ENCODE measurements around the gene LCN1. TPM values are rescaled to one million over a fixed set of nuclear protein-coding genes. Genes with fewer than 3 reads are reported as not detected.
"Not testable (repeated sequence)": the region's sequence is repeated elsewhere in the genome, so short reads cannot be mapped to it uniquely, and the experiment has no call there.

Gene LCN1
- total RNA-seq, 6 donors from 2014 or later = not detected

DNA sequence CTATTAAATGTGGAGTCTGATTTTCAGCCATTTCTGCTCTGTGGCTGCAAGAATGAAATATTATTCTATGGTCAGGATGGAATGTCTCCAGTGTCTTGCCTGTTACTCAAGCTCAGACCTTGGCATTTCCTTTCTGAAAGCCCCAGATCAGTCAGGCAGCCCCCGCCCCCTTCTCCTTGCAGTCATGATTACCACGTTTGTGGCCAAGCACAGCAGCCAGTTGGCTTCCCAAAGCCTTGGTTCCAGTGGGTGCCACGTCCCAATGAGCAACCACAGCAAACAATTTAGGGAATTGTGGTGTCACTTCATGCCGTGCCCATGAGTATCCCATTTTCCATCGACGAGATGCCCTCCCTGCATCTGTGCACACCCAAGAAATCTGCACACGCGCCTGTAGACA lies 15.0 kb downstream of the LCN1 start:
- Histone ChIP-seq H3K9me3 (no peaks in the 10 kb centered on the region), H3K27me3 (no peaks in the 10 kb centered on the region), H3K4me3 (no peak overlapping the region), H3K4me1 (no peaks in the 10 kb centered on the region), H3K36me3 (no peaks in the 10 kb centered on the region), H3K27ac (no peak overlapping the region)
- WGBS, 2 donors = 72 to 78% methylated on average over 8 of the region's 8 CpGs
- DNase-seq (no peak), ATAC-seq (ENCODE audit: low FRiP score in 2 of 2) (no peak)
- TF ChIP-seq POLR2A (IDR thresholded peaks at IDR 0.05) = no peak
- TF ChIP-seq EP300 (IDR thresholded peaks at IDR 0.05) = no peak
- TF ChIP-seq POLR2AphosphoS5 (IDR thresholded peaks at IDR 0.05) = no peak
- TF ChIP-seq, protein P1, sequence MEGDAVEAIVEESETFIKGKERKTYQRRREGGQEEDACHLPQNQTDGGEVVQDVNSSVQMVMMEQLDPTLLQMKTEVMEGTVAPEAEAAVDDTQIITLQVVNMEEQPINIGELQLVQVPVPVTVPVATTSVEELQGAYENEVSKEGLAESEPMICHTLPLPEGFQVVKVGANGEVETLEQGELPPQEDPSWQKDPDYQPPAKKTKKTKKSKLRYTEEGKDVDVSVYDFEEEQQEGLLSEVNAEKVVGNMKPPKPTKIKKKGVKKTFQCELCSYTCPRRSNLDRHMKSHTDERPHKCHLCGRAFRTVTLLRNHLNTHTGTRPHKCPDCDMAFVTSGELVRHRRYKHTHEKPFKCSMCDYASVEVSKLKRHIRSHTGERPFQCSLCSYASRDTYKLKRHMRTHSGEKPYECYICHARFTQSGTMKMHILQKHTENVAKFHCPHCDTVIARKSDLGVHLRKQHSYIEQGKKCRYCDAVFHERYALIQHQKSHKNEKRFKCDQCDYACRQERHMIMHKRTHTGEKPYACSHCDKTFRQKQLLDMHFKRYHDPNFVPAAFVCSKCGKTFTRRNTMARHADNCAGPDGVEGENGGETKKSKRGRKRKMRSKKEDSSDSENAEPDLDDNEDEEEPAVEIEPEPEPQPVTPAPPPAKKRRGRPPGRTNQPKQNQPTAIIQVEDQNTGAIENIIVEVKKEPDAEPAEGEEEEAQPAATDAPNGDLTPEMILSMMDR (IDR thresholded peaks at IDR 0.05) = no peak

DNA sequence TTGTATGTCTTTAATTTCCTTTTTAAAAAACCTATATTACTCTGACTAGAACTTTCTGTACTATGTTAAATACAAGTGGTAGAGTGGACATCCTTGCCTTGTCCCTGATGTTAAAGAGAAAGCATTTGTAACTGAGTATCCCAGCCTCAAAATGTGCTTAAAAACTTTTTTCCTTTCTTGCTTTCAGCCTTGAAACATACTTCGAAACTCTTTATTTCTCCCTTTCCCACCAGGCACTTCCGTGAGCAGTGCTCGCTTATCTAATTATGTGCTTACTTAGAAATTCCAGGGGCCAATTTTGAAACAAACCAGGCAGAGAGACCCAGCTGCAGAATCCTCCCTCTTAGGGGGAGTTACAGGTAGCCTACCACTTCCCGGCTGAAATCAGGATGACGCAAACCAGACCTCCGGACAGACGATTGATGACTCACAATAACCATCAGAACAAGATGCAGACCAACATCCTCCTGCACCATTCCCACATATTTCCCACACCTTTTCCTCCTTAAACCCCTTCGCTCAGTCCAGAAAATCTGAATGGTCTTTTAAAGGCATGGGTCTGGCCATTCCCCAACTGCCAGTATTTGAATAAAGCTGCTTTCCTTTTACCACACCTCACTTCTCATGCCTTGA lies 22.1 kb downstream of the LCN1 start:
- not testable (repeated sequence) for H3K9me3 ChIP-seq; ATAC-seq (ENCODE audit: low FRiP score in 2 of 2); H3K27me3 ChIP-seq; H3K4me1 ChIP-seq; DNase-seq; H3K36me3 ChIP-seq; H3K27ac ChIP-seq; H3K4me3 ChIP-seq
- WGBS, 2 donors = 59 to 66% methylated on average over 8 of the region's 8 CpGs

DNA sequence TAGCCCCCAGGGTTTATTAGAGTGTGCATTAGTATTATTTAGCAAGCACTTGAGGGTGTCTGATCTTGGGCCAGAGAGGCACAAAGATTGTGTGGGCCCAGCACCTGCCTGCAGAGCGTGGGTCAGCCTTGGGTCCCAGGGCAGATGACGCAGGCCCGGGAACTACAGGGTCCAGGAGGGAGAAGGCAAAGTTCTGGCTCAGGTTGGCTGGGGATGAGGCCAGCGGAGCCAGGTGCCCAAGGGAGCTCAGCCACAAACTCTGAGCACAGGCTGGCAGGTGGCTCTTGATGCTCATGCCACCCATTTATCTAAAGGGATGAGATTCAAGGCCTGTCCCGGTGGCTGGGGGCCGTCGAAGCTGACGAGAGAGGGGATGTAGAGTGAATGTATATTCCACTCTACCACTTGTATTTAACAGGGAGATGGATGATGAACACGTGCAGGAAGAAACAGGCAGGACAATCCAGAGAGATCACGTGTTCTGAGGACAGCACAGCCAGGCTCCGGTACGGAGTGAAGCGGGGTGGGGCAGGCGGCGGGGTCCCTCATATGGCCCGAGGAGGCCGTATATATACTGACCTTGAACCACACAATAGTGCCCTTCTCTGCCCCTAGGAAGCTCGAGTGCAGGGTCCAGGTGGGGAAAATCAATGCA lies 23.9 kb downstream of the LCN1 start:
- no peak for TF ChIP-seq POLR2AphosphoS5 (IDR thresholded peaks at IDR 0.05)
- no peaks in the 10 kb centered on the region for H3K27me3 ChIP-seq
- H3K27ac ChIP-seq = no peak overlapping the region
- ATAC-seq (ENCODE audit: low FRiP score in 2 of 2) (no peak), DNase-seq (peak in 1 of 2 donors; percentile 49)
- no peaks in the 10 kb centered on the region for H3K36me3 ChIP-seq
- H3K4me1 ChIP-seq = no peaks in the 10 kb centered on the region
- no peaks in the 10 kb centered on the region for H3K9me3 ChIP-seq
- no peak overlapping the region for H3K4me3 ChIP-seq
- 80 to 85% methylated on average over 13 to 17 of the region's 18 CpGs for WGBS, 2 donors

DNA sequence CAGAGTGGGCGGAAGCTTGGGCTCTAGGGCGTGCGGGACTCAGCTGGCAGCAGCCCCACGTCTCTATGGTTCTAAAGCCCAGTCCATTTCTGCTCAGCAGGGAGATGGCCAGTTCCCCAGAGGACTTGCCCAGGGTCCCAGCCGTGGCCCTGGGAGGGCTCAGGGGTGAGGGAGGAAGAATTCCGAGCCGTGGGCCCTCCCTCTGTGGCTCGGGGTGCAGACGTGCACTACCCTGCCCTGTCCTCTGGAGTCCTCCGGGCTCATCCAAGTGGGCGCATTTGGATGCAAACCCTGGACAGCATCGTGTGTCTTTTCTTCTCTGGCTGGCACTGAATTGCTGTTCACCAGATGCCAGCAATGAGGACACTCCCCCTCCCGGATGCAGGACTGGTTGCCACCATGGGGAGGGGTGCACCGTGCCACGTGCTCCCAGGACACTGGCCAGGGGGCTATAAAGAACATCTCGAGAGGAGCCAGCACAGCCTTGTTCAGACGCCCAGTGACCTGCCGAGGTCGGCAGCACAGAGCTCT lies 24.5 kb downstream of the LCN1 start, which contains the start of gene OBP2A:
TSS of gene OBP2A (plus strand) at position 481 of the 531 bp plus-strand sequence. CDS start 55 bp downstream, outside the sequence.
- ATAC-seq (ENCODE audit: low FRiP score in 2 of 2); H3K4me1 ChIP-seq; H3K27ac ChIP-seq; H3K36me3 ChIP-seq; H3K27me3 ChIP-seq; H3K4me3 ChIP-seq; H3K9me3 ChIP-seq: not testable (repeated sequence)
- peak in 1 of 2 donors; percentile 56 for DNase-seq
- WGBS, 2 donors = 75 to 82% methylated on average over 4 to 12 of the region's 19 CpGs

DNA sequence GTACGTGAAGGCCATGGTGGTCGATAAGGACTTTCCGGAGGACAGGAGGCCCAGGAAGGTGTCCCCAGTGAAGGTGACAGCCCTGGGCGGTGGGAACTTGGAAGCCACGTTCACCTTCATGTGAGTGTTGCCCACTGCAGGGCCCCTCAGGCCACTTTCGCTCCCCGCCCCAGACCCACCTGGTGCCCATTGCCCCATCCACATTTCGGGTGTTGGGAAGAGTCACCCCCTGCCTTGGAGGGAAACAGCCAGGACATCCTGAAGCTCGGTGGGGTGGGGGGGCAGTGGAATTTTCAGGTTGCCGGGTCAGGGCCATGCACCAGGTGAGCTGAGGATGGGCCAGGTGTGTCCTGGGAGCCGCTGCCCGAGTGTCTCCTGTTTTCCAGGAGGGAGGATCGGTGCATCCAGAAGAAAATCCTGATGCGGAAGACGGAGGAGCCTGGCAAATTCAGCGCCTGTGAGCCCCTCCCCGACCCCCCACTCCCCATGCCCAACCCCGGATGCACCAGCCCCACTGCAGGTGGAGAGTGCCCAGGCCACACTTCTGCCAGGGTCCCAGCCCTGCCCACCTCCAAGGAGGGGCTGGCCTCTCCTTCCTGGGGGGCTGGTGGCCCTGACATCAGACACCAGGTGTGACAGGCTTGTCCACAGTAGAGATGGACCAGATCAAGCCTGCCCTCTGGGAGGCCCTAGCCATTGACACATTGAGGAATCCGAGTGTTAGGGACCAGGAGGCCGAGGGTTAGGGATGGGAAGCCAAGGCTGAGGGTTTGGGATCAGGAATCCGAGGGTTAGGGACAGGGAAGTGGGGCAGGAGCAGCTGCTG lies 25.8 kb downstream of the LCN1 start:
- DNase-seq = peak in 1 of 2 donors; percentile 51
- H3K9me3 ChIP-seq; H3K36me3 ChIP-seq; H3K4me3 ChIP-seq; ATAC-seq (ENCODE audit: low FRiP score in 2 of 2); H3K27me3 ChIP-seq; H3K4me1 ChIP-seq; H3K27ac ChIP-seq: not testable (repeated sequence)
- 76 to 80% methylated on average over 8 to 14 of the region's 21 CpGs for WGBS, 2 donors

DNA sequence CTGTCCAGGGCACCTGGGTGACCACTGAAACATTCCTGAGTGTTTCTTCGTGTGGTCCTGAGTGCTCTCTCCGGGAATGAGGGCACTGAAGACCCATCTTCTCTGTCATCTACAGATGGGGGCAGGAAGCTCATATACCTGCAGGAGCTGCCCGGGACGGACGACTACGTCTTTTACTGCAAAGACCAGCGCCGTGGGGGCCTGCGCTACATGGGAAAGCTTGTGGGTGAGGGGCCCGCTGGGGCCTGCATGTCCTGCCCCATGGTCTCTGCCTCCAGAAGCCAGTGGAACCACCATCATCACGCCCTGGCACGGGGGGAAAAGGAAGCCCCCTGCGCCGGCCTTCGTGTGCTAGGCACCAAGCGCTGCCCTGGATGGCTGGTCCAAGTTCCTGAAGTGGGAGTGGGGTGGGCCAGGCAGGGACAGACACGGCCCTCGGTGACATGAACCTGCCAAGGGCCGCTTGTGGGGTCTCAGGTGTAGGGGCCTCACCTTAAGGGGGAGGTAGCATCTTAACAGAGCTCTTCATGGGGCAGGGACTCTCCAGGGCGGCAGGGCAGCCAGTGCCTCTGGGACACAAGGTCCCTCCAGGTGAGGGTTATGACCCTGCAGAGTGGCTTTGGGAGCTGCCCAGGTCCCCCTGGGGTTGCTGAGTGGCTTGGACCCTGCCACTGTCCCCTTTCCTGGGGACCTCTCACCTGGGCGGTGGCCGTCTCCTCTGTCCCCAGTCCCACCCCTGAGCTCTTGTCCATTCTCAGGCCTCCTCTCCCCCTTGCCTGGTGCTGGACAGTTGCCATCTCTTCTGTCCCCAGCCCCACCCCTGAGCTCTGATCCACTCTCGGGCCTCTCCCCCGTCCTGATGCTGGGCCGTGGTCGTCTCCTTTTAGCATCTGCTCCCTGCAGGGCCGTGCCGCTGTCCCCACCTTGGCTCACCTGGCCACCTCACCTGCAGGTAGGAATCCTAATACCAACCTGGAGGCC lies 26.8 kb downstream of the LCN1 start:
- Histone ChIP-seq H3K27ac (no peak overlapping the region), H3K4me3 (no peak overlapping the region), H3K4me1 (no peaks in the 10 kb centered on the region), H3K36me3 (no peaks in the 10 kb centered on the region), H3K9me3 (no peaks in the 10 kb centered on the region), H3K27me3 (no peaks in the 10 kb centered on the region)
- TF ChIP-seq POLR2A (IDR thresholded peaks at IDR 0.05) (no peak), POLR2AphosphoS5 (IDR thresholded peaks at IDR 0.05) (no peak), EP300 (IDR thresholded peaks at IDR 0.05) (no peak)
- TF ChIP-seq, protein P1 (IDR thresholded peaks at IDR 0.05) = no peak
- ATAC-seq (ENCODE audit: low FRiP score in 2 of 2) (no peak), DNase-seq (peak in 1 of 2 donors; percentile 65)
- 73 to 79% methylated on average over 9 to 28 of the region's 28 CpGs for WGBS, 2 donors

DNA sequence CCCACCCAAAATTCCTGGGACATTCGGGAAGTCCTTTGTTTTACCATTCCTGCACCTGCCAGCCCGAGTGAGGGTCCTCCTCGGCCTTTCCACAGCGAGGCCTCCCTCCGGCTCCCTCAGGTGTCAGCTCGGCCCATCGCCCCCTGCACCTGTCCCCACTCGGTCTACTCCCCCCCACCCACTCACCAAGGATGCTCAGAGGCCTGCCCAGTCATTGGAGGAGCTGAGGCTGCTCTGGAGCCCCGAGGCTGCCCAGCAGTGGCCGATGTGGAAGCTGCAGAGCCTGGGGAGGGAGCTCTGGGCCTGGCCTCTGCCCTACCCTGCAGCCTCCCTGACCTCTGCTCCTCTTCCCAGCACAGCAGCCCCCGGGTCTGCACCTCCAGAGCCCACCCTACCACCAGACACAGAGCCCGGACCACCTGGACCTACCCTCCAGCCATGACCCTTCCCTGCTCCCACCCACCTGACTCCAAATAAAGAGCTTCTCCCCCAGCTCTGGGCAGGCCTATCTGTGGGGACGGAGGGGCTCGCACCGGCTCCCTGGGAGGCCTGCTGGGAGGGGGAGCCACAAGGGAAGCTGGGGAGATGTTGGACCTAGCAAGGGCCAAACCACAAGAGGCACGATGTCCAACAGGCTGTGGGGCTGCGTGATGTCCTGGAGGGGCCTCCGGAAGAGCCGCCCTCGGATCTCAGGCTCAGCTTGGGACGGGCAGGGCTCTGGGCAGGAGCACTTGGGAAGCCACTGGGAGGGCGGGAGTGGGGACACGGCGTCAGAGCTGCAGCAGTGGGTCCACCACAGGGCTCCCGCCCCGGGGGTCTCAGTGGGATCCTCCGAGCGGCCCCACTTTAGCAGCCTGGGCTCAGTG lies 28.5 kb downstream of the LCN1 start:
- not testable (repeated sequence) for ATAC-seq (ENCODE audit: low FRiP score in 2 of 2); H3K36me3 ChIP-seq; H3K9me3 ChIP-seq; H3K27ac ChIP-seq; H3K4me3 ChIP-seq; H3K27me3 ChIP-seq; H3K4me1 ChIP-seq
- 80 to 91% methylated on average over 13 to 19 of the region's 28 CpGs for WGBS, 2 donors
- peak in 1 of 2 donors; percentile 58 for DNase-seq

Data from upper lobe of left lung (tissue), 6 donors.